Esophagus squamous epithelium (tissue), 4 donors: Measurements from ENCODE around the gene CACNA1I.

Experiments
- CTCF ChIP-seq, 6 experiments: fragments of 450-650 bp in 4 of 6; fragments of 200-600 bp in 2 of 6; sonication (generic) in 2 of 6; IDR thresholded peaks; one replicate each; pipeline ENCODE4 v1.5.1; 2016 to 2019; ENCODE audit warnings: antibody characterized with exemption in 6 of 6, mild to moderate bottlenecking in 4 of 6, moderate library complexity in 4 of 6
- POLR2A ChIP-seq, 4 donors: fragments of 450-650 bp; IDR thresholded peaks; one replicate each; pipeline ENCODE4 v1.6.1; 2017; ENCODE audit warnings: antibody characterized with exemption in 4 of 4, mild to moderate bottlenecking in 4 of 4, moderate library complexity in 3 of 4

- no peak for TF ChIP-seq CTCF (IDR thresholded peaks at IDR 0.05)
- no peak for TF ChIP-seq POLR2A (IDR thresholded peaks at IDR 0.05)
Measured at GRCh38 chr22:39722501-39722900, 151.9 kb downstream of the CACNA1I start.
